SK-N-SH (cell line): ENCODE data around the gene TSPAN4. TPM values are rescaled to one million over a fixed set of nuclear protein-coding genes. Genes with fewer than 3 reads are reported as not detected.

ENCODE experiments used
- CTCF ChIA-PET: fragments of 300-600, 350-600 bp; formaldehyde crosslinking; extraction: SDS; loops from one replicate; lab custom pipeline; 2021; lab: Yijun Ruan, JAX
- POLR2A ChIA-PET: fragments of 350-600 bp; sonication (Branson Sonifier 250); formaldehyde crosslinking; extraction: SDS; loops from one replicate; lab custom pipeline; 2020; ENCODE audit warnings: antibody characterized with exemption, inconsistent platforms; lab: Yijun Ruan, JAX
- DNase-seq: peaks from one replicate; pipeline ENCODE4 v3.0.0; 2012
- H2AFZ ChIP-seq: fragments of 200-600 bp; sonication (generic); 2 replicates; pipeline ENCODE4 v1.8.1; 2016; ENCODE audit warnings: antibody characterized with exemption, mild to moderate bottlenecking, low read depth
- H3F3A ChIP-seq: fragments of 200-600 bp; sonication (generic); replicated peaks from 2 replicates; pipeline ENCODE3; 2016; ENCODE audit warnings: antibody characterized with exemption, mild to moderate bottlenecking; ENCODE audit not compliant: insufficient read depth
- H3K27ac ChIP-seq, 2 experiments: fragments of 200-500 bp in 1 of 2; fragments of 200-600 bp in 1 of 2; sonication (Bioruptor generic) in 1 of 2; sonication (generic), shearing (Covaris generic) in 1 of 2; 2 replicates each; pipeline versions ENCODE4 v1.5.1 to v1.6.1; 2014 to 2016; ENCODE audit warnings: low read depth in 2 of 2, inconsistent platforms in 1 of 2, low read length in 1 of 2, mild to moderate bottlenecking in 1 of 2, mixed read lengths in 1 of 2
- H3K27me3 ChIP-seq: fragments of 200-600 bp; sonication (generic), shearing (Covaris generic); 2 replicates; pipeline ENCODE4 v1.6.1; 2016; ENCODE audit warnings: mixed run types; ENCODE audit not compliant: insufficient read depth
- H3K36me3 ChIP-seq, 2 experiments: fragments of 200-500 bp in 1 of 2; fragments of 200-600 bp in 1 of 2; sonication (Bioruptor generic) in 1 of 2; sonication (generic) in 1 of 2; replicated peaks in 1 of 2; 2 replicates each; pipeline versions ENCODE3 to v1.5.1; 2014 to 2016; ENCODE audit warnings: low read length in 1 of 2, mild to moderate bottlenecking in 1 of 2; ENCODE audit not compliant: insufficient read depth in 2 of 2, control insufficient read depth in 1 of 2
- H3K4me1 ChIP-seq, 2 experiments: fragments of 200-500 bp in 1 of 2; fragments of 200-600 bp in 1 of 2; sonication (Bioruptor generic) in 1 of 2; sonication (generic), shearing (Covaris generic) in 1 of 2; 2 replicates each; pipeline versions ENCODE4 v1.5.1 to v1.6.1; 2014 to 2016; ENCODE audit warnings: low read depth in 1 of 2, low read length in 1 of 2, mixed run types in 1 of 2; ENCODE audit not compliant: insufficient read depth in 2 of 2, control insufficient read depth in 1 of 2
- H3K4me2 ChIP-seq: fragments of 200-600 bp; sonication (generic), shearing (Covaris generic); 2 replicates; pipeline ENCODE4 v1.6.1; 2017; ENCODE audit warnings: mixed run types
- H3K4me3 ChIP-seq, 2 experiments: fragments of 200-500 bp in 1 of 2; fragments of 200-600 bp in 1 of 2; sonication (Bioruptor generic) in 1 of 2; sonication (generic), shearing (Covaris generic) in 1 of 2; 2 replicates each; pipeline versions ENCODE4 v1.5.1 to v1.8.1; 2014 to 2016; ENCODE audit warnings: low read depth in 2 of 2, inconsistent platforms in 1 of 2, low read length in 1 of 2, mild to moderate bottlenecking in 1 of 2, mixed read lengths in 1 of 2, moderate library complexity in 1 of 2
- H3K79me2 ChIP-seq: fragments of 200-600 bp; sonication (generic); 2 replicates; pipeline ENCODE4 v1.8.1; 2017; ENCODE audit warnings: mild to moderate bottlenecking; ENCODE audit not compliant: insufficient read depth
- H3K9ac ChIP-seq: fragments of 200-600 bp; sonication (generic); 2 replicates; pipeline ENCODE4 v1.6.1; 2017; ENCODE audit warnings: mixed run types
- H3K9me2 ChIP-seq: fragments of 200-600 bp; sonication (generic); 2 replicates; pipeline ENCODE4 v1.6.1; 2017; ENCODE audit warnings: mixed run types
- H3K9me3 ChIP-seq: fragments of 200-600 bp; sonication (generic); 2 replicates; pipeline ENCODE4 v1.6.1; 2017; ENCODE audit warnings: mixed run types, mild to moderate bottlenecking, moderate library complexity
- H4K20me1 ChIP-seq: fragments of 200-600 bp; sonication (generic); 2 replicates; pipeline ENCODE4 v1.6.1; 2017; ENCODE audit warnings: mild to moderate bottlenecking, mixed run types; ENCODE audit not compliant: insufficient read depth
- CHD2 ChIP-seq: fragments of 150-350 bp; IDR thresholded peaks from 2 replicates; pipeline ENCODE4 v1.6.1; 2018; ENCODE audit warnings: low read length; ENCODE audit not compliant: partially characterized antibody
- EP300 ChIP-seq, 2 experiments: IDR thresholded peaks; 2 replicates each; pipeline versions ENCODE4 v1.4.0 to v1.6.1; 2012; ENCODE audit warnings: borderline replicate concordance in 1 of 2, low read depth in 1 of 2, low read length in 1 of 2
- FOXJ3 ChIP-seq: sonication (generic); formaldehyde crosslinking; IDR thresholded peaks from 2 replicates; pipeline ENCODE4 v1.5.1; 2020; ENCODE audit warnings: mild to moderate bottlenecking, missing genetic modification reagents
- FOXM1 ChIP-seq: IDR thresholded peaks from 2 replicates; pipeline ENCODE4 v1.4.0; 2012; ENCODE audit warnings: low read depth, mild to moderate bottlenecking
- JUND ChIP-seq: IDR thresholded peaks from 2 replicates; pipeline ENCODE4 v1.4.0; 2012
- MEF2A ChIP-seq: IDR thresholded peaks from 2 replicates; pipeline ENCODE4 v1.4.0; 2012; ENCODE audit warnings: low read depth, borderline replicate concordance
- POLR2AphosphoS5 ChIP-seq: IDR thresholded peaks from 2 replicates; pipeline ENCODE4 v1.6.1; 2012; ENCODE audit warnings: low read depth, low read length
- RAD21 ChIP-seq: IDR thresholded peaks from 2 replicates; pipeline ENCODE4 v1.6.1; 2012; ENCODE audit warnings: mild to moderate bottlenecking, low read length
- RCOR1 ChIP-seq: fragments of 150-350 bp; IDR thresholded peaks from 2 replicates; pipeline ENCODE4 v1.6.1; 2017; ENCODE audit warnings: antibody characterized with exemption, low read length
- WGBS: methylation state at CpG from one replicate; pipeline ENCODE4 v1.1.6; 2017; ENCODE audit warnings: low lambda C conversion rate; 5-methylcytosine and 5-hydroxymethylcytosine counted together
- polyA plus RNA-seq, 3 experiments: library from polyadenylated mRNA; depleted of rRNA; stranded (reverse); fragments of >200 nt; gene quantifications; 2 replicates each; pipeline ENCODE4 v1.2.3, GENCODE V29; 2012
- TF ChIP-seq, protein P1 (sequence below): IDR thresholded peaks from 2 replicates; pipeline ENCODE4 v1.4.0; 2012; ENCODE audit warnings: low read depth, borderline replicate concordance
- TF ChIP-seq, protein P2 (sequence below): IDR thresholded peaks from 2 replicates; pipeline ENCODE4 v1.4.0; 2012; ENCODE audit warnings: low read depth, borderline replicate concordance

TSPAN4 gene
- polyA plus RNA-seq, 1 of the 3 experiments (the other 2 are of a cell fraction): 226 TPM

- Histone ChIP-seq H4K20me1 (peaks cover 63% of the 10 kb centered on the region), H3K79me2 (peaks cover 87% of the 10 kb centered on the region), H3K9ac (no peak overlapping the region), H3K4me3 (no peak overlapping the region), H3K9me3 (no peaks in the 10 kb centered on the region), H3K9me2 (no peaks in the 10 kb centered on the region), H3F3A (peaks cover 50% of the 10 kb centered on the region), H3K27ac (peak overlapping the region in 1 of 2 experiments; percentile 32; a peak in 2 of 4 replicates), H3K27me3 (no peaks in the 10 kb centered on the region), H3K4me1 (peaks cover 6 to 36% of the 10 kb centered on the region in 2 experiments; a peak in 3 of 4 replicates), H3K36me3 (peaks cover 22 to 45% of the 10 kb centered on the region in 2 experiments), H3K4me2 (peak overlapping the region; percentile 28; the same call in 1 of the 2 replicates), H2AFZ (no peak overlapping the region)
- ChIA-PET CTCF (interaction anchor here (3.8 kb wide), 1 partner anchor 11 kb away, joined by 21 read pairs; no protein-coding TSS in a partner anchor), POLR2A (no interaction called here)
- TF ChIP-seq, protein P1, sequence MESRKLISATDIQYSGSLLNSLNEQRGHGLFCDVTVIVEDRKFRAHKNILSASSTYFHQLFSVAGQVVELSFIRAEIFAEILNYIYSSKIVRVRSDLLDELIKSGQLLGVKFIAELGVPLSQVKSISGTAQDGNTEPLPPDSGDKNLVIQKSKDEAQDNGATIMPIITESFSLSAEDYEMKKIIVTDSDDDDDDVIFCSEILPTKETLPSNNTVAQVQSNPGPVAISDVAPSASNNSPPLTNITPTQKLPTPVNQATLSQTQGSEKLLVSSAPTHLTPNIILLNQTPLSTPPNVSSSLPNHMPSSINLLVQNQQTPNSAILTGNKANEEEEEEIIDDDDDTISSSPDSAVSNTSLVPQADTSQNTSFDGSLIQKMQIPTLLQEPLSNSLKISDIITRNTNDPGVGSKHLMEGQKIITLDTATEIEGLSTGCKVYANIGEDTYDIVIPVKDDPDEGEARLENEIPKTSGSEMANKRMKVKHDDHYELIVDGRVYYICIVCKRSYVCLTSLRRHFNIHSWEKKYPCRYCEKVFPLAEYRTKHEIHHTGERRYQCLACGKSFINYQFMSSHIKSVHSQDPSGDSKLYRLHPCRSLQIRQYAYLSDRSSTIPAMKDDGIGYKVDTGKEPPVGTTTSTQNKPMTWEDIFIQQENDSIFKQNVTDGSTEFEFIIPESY: no peak
- TF ChIP-seq EP300 (IDR thresholded peaks at IDR 0.05; ENCODE audit: borderline replicate concordance in 1 of 2, low read depth in 1 of 2, low read length in 1 of 2): no peak
- TF ChIP-seq RCOR1: no peak
- no peak for TF ChIP-seq MEF2A
- DNase-seq: no peak
- WGBS: 95% methylated on average over 4 of the region's 9 CpGs
Measured at GRCh38 chr11:836700-837099, 6.0 kb upstream of the TSPAN4 start.

DNA sequence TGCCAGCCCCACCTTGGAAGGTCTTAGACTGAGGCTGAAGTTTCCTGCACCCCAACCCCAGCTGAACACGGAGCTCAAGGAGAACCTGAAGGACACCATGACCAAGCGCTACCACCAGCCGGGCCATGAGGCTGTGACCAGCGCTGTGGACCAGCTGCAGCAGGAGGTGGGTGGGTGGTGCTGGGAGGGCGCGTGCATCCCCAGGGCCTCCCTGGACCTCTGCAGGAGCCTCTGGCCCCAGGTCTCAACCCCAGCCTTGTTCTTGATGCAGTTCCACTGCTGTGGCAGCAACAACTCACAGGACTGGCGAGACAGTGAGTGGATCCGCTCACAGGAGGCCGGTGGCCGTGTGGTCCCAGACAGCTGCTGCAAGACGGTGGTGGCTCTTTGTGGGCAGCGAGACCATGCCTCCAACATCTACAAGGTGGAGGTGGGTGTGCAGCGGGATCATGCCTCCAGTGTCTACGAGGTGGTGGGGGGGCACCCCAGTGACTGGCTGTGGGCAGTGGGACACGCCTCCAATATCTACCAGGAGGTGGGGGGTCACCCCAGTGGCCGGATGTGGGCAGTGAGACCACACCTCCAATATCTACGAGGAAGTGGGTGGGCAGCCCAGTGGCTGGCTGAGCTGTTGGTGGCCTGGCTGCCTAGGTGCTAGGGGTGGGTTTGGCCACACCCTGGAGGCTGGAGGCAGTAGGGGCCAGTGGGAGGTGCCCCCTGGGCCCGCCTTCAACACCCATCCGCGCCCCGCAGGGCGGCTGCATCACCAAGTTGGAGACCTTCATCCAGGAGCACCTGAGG, 5.3 kb upstream of the TSPAN4 start:
- ChIA-PET CTCF (interaction anchor here (3.8 kb wide), 1 partner anchor 10 kb away, joined by 21 read pairs; no protein-coding TSS in a partner anchor), POLR2A (interaction anchor here (0.9 kb wide), 1 partner anchor 18 kb away, joined by 3 read pairs; the partner anchor contains the start of gene PNPLA2)
- Histone ChIP-seq H3K9me3 (no peaks in the 10 kb centered on the region), H3K36me3 (peaks cover 24 to 45% of the 10 kb centered on the region in 2 experiments), H3K79me2 (peaks cover 87% of the 10 kb centered on the region), H3K4me1 (peaks cover 3 to 29% of the 10 kb centered on the region in 2 experiments; a peak in 2 of 4 replicates), H3K4me2 (peak overlapping the region; percentile 28; the same call in 1 of the 2 replicates), H3K4me3 (no peak overlapping the region), H3K9me2 (no peaks in the 10 kb centered on the region), H3K27me3 (no peaks in the 10 kb centered on the region), H3F3A (peaks cover 50% of the 10 kb centered on the region), H4K20me1 (peaks cover 69% of the 10 kb centered on the region), H3K27ac (0 out of 4 replicates have a peak overlapping the region, but pooled peaks of 1 of the 2 experiments have one; percentile 32), H2AFZ (no peak overlapping the region), H3K9ac (no peak overlapping the region)
- 81% methylated on average over 11 of the region's 22 CpGs for WGBS
- TF ChIP-seq RAD21 (no peak), FOXJ3 (CRISPR knock-in tag) (no peak), CHD2 (no peak), FOXM1 (no peak), RCOR1 (no peak), JUND (0 out of 2 replicates have a peak, but pooled peaks have one; percentile 8), MEF2A (no peak), POLR2AphosphoS5 (no peak; the same call in 1 of the 2 replicates)
- TF ChIP-seq, protein P2, sequence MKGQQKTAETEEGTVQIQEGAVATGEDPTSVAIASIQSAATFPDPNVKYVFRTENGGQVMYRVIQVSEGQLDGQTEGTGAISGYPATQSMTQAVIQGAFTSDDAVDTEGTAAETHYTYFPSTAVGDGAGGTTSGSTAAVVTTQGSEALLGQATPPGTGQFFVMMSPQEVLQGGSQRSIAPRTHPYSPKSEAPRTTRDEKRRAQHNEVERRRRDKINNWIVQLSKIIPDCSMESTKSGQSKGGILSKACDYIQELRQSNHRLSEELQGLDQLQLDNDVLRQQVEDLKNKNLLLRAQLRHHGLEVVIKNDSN: no peak
- no peak for DNase-seq
